Measurements from ENCODE around the gene CXCR1. TPM values are rescaled to one million over a fixed set of nuclear protein-coding genes. Genes with fewer than 3 reads are reported as not detected.

The CXCR1 gene
- total RNA-seq, 2 experiments from 2014 or later = 0.08 TPM; not detected in 1

DNA sequence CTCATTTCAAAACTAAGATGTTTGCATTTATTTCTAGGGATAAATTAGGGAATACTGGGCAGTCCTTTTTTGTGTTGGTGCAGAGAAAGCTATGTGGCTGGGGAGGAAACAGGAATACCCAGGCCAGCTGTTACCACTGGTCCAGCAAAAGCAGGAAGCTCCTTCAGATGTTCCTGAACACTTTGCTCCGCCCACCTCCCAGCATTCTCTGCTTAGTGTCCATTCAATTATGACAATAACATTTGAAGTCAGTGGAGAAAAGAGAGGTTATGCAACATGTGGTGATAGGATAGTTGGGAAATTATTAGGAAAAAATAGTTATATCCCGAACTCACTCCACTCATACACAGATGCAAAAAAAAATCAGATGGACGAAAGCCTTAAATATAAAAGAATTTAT is 28.1 kb upstream of the CXCR1 start:
- TF ChIP-seq, protein P1, sequence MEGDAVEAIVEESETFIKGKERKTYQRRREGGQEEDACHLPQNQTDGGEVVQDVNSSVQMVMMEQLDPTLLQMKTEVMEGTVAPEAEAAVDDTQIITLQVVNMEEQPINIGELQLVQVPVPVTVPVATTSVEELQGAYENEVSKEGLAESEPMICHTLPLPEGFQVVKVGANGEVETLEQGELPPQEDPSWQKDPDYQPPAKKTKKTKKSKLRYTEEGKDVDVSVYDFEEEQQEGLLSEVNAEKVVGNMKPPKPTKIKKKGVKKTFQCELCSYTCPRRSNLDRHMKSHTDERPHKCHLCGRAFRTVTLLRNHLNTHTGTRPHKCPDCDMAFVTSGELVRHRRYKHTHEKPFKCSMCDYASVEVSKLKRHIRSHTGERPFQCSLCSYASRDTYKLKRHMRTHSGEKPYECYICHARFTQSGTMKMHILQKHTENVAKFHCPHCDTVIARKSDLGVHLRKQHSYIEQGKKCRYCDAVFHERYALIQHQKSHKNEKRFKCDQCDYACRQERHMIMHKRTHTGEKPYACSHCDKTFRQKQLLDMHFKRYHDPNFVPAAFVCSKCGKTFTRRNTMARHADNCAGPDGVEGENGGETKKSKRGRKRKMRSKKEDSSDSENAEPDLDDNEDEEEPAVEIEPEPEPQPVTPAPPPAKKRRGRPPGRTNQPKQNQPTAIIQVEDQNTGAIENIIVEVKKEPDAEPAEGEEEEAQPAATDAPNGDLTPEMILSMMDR (IDR thresholded peaks at IDR 0.05) = no peak
- Histone ChIP-seq H3K27ac (ENCODE audit: low read depth in 1 of 2, low read length in 2 of 2) (no peak overlapping the region), H3K9me3 (ENCODE audit: control insufficient read depth in 1 of 2, insufficient read depth in 1 of 2, low read length in 2 of 2) (no peaks in the 10 kb centered on the region), H3K4me1 (ENCODE audit: insufficient read depth, low read length) (no peaks in the 10 kb centered on the region), H3K27me3 (ENCODE audit: control insufficient read depth in 1 of 2, insufficient read depth in 2 of 2, low read length in 2 of 2) (peaks cover 0 to 2% of the 10 kb centered on the region in 2 experiments), H3K36me3 (ENCODE audit: insufficient read depth, low read length) (no peaks in the 10 kb centered on the region), H3K4me3 (ENCODE audit: low read length) (no peak overlapping the region)
- no peaks in the 10 kb centered on the region for H3K4me1 Mint-ChIP-seq (ENCODE audit: low read depth)
- CTCF ChIA-PET = no interaction called here
- ATAC-seq (ENCODE audit: poor library complexity) (no peak), DNase-seq (no peak)
- H3K27me3 Mint-ChIP-seq = no peaks in the 10 kb centered on the region
- no peak overlapping the region for H3K4me3 Mint-ChIP-seq
- H3K9me3 Mint-ChIP-seq = no peaks in the 10 kb centered on the region
- intact Hi-C loops (cut with DNase I, micrococcal nuclease) = no loop called here
- H3K27ac Mint-ChIP-seq = no peak overlapping the region
- no peaks in the 10 kb centered on the region for H3K36me3 Mint-ChIP-seq (ENCODE audit: low read depth)
- POLR2A ChIA-PET = no interaction called here

DNA sequence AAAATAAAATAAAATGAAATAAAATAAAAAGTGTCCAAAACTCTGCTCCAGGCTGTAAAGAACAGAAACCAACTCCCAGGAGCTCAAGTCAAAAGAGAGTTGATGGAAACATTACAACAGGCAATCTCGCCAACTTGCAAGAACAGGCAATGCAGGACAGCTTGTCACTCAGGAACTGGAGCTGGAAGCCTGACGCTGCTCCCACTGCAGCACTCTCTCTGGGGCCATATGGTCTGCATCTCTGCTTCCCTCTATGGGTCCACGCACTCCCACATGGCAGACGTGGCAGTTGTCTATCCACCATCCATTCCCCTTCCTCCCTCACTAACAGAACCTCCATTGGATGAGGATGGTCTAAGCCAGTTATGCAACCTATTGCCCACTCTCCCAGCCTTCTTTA is 26.9 kb upstream of the CXCR1 start:
- no peaks in the 10 kb centered on the region for H3K4me1 Mint-ChIP-seq (ENCODE audit: low read depth)
- H3K4me1 ChIP-seq (ENCODE audit: insufficient read depth, low read length) = no peaks in the 10 kb centered on the region
- H3K9me3 Mint-ChIP-seq = no peaks in the 10 kb centered on the region
- no peak overlapping the region for H3K27ac Mint-ChIP-seq
- H3K27ac ChIP-seq (ENCODE audit: low read depth in 1 of 2, low read length in 2 of 2) = no peak overlapping the region
- intact Hi-C loops (cut with DNase I, micrococcal nuclease) = no loop called here
- no peak for ATAC-seq (ENCODE audit: poor library complexity)
- H3K27me3 Mint-ChIP-seq = no peaks in the 10 kb centered on the region
- H3K36me3 ChIP-seq (ENCODE audit: insufficient read depth, low read length) = no peaks in the 10 kb centered on the region
- no peak overlapping the region for H3K4me3 ChIP-seq (ENCODE audit: low read length)
- TF ChIP-seq, protein P1 (IDR thresholded peaks at IDR 0.05) = no peak
- H3K27me3 ChIP-seq (ENCODE audit: control insufficient read depth in 1 of 2, insufficient read depth in 2 of 2, low read length in 2 of 2) = peaks cover 0 to 2% of the 10 kb centered on the region in 2 experiments
- POLR2A ChIA-PET = no interaction called here
- no peaks in the 10 kb centered on the region for H3K9me3 ChIP-seq (ENCODE audit: control insufficient read depth in 1 of 2, insufficient read depth in 1 of 2, low read length in 2 of 2)
- DNase-seq = no peak
- CTCF ChIA-PET = no interaction called here
- H3K4me3 Mint-ChIP-seq = no peak overlapping the region
- H3K36me3 Mint-ChIP-seq (ENCODE audit: low read depth) = no peaks in the 10 kb centered on the region

DNA sequence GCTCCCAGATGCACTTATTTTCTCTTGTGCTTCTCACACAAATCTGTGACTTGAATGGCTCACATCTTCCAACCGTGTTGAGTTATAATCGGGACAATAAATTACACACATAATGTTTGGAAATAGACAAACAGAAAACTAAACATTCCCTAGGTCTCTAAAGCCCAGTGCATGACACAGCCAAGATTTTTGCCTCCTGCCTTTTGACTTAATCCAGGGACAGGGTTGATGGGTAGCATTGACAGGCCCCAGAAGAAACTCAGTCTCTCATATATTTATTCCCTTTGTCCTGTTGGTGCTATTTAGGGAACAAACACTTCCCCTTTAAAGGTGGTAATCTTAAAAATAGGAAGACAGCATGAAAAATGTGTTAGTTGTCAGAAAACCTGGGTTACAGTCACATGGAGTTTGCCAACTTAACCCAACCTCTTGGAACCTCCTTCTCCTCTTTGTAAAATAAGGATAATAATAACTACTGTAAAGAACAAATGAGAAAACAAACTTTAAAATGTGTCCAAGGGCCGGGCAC is 26.2 kb upstream of the CXCR1 start:
- ATAC-seq (ENCODE audit: poor library complexity) = no peak
- ChIA-PET CTCF (no interaction called here), POLR2A (no interaction called here)
- no peaks in the 10 kb centered on the region for H3K27me3 ChIP-seq (ENCODE audit: control insufficient read depth in 1 of 2, insufficient read depth in 2 of 2, low read length in 2 of 2)
- Mint-ChIP-seq H3K36me3 (ENCODE audit: low read depth) (no peaks in the 10 kb centered on the region), H3K9me3 (no peaks in the 10 kb centered on the region), H3K4me1 (ENCODE audit: low read depth) (no peaks in the 10 kb centered on the region), H3K4me3 (no peak overlapping the region), H3K27ac (no peak overlapping the region), H3K27me3 (no peaks in the 10 kb centered on the region)
- H3K27ac ChIP-seq (ENCODE audit: low read depth in 1 of 2, low read length in 2 of 2) = no peak overlapping the region
- H3K36me3 ChIP-seq (ENCODE audit: insufficient read depth, low read length) = no peaks in the 10 kb centered on the region
- intact Hi-C loops (cut with DNase I, micrococcal nuclease) = no loop called here
- TF ChIP-seq, protein P1 (IDR thresholded peaks at IDR 0.05) = no peak
- no peak overlapping the region for H3K4me3 ChIP-seq (ENCODE audit: low read length)
- no peaks in the 10 kb centered on the region for H3K4me1 ChIP-seq (ENCODE audit: insufficient read depth, low read length)
- DNase-seq = no peak
- H3K9me3 ChIP-seq (ENCODE audit: control insufficient read depth in 1 of 2, insufficient read depth in 1 of 2, low read length in 2 of 2) = no peaks in the 10 kb centered on the region

Data from CD4-positive, alpha-beta T cell (primary cell).